GM03348 (cell line): Measurements from ENCODE around the gene TM9SF3.
"Not testable (repeated sequence)": the region's sequence is repeated elsewhere in the genome, so short reads cannot be mapped to it uniquely, and the experiment has no call there.

Experiments used
- DNase-seq: peaks from one replicate; pipeline ENCODE4 v3.0.0; 2012; ENCODE audit warnings: low spot score

The TM9SF3 gene

DNA sequence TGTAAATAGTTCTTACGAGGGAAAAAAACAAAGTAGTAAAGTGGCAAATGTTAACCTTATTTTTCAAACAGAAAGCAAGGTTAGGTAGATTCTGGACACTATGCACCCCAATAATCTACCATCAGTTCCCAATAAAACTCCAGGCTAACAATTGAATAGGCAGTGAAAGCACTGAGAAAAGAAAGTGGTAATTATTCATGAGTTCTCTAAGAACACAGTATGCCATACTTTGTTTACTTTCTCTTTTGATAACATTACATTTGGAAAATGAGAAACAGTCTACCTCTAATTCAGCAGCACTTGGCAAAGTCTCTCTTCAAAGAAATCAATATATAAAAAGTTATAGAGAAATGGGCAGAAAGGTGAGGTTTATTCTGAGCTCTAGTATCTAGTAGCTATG lies 18.4 kb downstream of the TM9SF3 start:
- DNase-seq: no peak

GRCh38 chr10:96565774-96566173 lies 21.0 kb downstream of the TM9SF3 start:
- peak; percentile 58 for DNase-seq

- peak; percentile 17 for DNase-seq
These were observed 25.6 kb downstream of the TM9SF3 start for GRCh38 chr10:96560966-96561887.

- DNase-seq: no peak
These were observed 26.3 kb downstream of the TM9SF3 start for GRCh38 chr10:96560489-96560888.

GRCh38 chr10:96556003-96556402 lies 30.8 kb downstream of the TM9SF3 start:
- DNase-seq: peak; percentile 9

GRCh38 chr10:96555330-96555729 lies 31.5 kb downstream of the TM9SF3 start:
- DNase-seq: no peak

GRCh38 chr10:96548589-96548988 lies 38.2 kb downstream of the TM9SF3 start:
- DNase-seq: no peak

DNA sequence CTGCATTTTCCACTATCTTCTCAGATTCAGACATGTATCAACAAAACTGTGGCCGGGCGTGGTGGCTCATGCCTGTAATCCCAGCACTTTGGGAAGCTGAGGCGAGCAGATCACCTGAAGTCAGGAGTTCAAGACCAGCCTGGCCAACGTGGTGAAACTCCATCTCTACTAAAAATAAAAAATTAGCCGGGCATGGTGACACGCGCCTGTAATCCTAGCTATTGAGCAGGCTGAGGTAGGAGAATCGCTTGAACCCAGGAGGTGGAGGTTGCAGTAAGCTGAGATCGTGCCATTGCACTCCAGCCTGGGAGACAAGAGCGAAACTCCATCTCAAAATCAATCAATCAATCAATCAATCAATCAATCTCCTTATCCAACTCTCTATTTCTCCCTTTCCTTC lies 41.3 kb downstream of the TM9SF3 start:
- DNase-seq: not testable (repeated sequence)

DNA sequence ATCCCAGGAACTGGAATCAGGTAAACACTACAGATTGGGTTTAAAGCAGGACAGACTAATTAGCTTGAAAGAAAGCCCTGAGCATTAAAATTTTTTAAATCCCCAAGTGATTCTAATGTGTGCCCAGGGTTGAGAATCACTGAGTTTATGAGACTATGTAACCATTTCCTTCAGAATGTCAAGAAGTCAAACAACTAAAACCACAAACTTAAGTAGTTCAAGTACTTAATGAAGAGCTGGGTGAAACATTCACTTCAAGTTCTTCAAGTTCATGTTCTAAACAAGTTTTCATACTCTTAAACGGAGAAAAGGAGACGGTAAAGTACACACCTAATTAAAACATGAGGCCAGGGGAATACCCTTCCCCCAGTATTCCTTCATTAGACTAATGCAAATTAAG lies 44.9 kb downstream of the TM9SF3 start:
- no peak for DNase-seq

- DNase-seq: no peak
These were observed 46.6 kb downstream of the TM9SF3 start for GRCh38 chr10:96540240-96540639.

GRCh38 chr10:96538683-96539082 lies 48.1 kb downstream of the TM9SF3 start:
- no peak for DNase-seq

GRCh38 chr10:96536129-96536528 lies 50.7 kb downstream of the TM9SF3 start:
- no peak for DNase-seq

DNA sequence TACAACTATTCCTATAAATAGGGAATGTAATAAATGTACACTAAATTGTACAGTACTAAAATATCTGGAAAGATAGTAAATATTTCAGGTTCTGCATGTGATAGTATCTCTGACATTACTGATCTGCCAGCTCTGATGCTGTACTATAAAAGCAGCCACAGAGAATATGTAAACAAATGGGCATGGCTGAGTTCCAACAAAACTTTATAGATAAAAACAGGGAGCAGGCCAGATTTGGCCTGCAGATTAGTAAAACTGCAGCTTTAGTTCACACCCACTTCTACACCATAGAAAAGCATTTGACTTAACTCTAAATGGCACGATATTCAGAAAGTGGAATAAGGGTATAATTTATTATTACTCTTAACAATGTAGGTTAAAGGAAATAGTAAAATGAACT lies 54.3 kb downstream of the TM9SF3 start:
- no peak for DNase-seq

DNA sequence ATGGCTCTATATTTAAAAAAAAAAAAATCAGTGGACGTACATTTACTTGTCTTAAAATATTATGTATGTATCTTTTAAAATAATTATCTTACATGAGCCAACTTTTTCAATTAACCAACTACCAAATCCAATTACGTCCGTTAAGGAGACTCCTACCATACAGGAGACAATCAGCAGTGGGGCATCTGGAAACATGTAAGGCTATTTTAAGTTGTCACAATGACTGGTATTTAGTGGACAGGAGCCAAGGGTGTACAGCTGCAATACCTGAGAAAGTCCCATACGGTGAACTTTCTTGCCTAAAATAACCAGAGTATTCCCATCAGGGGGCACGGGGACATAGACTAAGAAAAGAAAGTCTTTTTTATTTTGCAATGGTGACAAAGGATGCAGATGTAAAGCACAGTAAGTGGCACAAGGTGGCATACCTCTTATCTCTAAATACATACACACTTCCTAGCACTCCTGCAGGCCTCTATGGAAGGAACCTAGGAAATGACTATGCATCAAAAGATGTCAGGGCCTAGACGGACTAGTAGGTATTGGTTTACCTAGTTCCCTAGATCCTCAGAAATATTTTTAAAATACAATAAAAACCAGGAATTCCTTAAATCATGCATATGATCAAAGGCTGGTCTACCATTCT lies 57.1 kb downstream of the TM9SF3 start:
- DNase-seq: no peak

DNA sequence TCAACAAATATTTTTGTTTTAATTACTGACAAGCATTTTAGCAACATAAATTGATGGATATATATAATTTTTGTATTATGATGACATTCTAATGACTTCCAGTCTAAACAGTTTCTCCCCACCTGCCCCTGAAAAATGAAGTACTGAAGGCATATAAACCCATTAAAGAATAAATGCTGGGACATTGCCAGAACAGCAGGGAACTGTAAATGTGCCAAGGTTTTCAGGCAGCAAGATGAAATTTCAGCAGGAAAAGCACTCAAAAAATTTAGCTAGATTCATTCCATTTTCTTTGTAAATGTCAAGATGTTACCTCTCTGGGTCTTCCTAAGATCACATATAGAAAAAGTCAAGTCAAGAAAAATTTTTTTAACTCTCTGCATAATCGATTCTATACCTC lies 62.1 kb downstream of the TM9SF3 start:
- DNase-seq: no peak

GRCh38 chr10:96517284-96517683 lies 69.5 kb downstream of the TM9SF3 start:
- no peak for DNase-seq

GRCh38 chr10:96516337-96516736 lies 70.5 kb downstream of the TM9SF3 start:
- DNase-seq: no peak

GRCh38 chr10:96513698-96514561 lies 72.9 kb downstream of the TM9SF3 start, which contains the start of gene TLL2:
TLL2 (minus strand) TSS chr10:96513926; CDS start chr10:96513685, 241 bp downstream.
- DNase-seq: peak; percentile 96

DNA sequence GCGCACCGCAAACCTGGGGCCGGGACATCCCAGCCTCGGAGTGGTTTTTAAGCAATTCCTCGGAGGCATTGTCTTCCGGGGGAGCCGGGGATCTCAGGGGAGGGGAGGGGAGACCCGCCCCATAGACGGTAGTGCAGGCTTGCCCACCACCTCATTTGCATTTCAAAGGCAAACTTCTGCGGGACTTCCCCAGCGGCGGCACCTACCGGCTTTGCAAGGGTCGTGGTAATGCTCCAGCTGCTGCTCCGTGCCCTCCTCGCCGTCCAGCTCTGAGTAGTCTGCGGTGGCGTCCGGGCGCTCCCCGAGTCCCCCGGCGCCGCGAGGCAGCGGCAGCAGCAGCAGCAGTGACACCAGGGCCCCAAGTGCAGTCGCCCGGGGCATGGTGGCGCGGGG lies 73.5 kb downstream of the TM9SF3 start:
- no peak for DNase-seq

- DNase-seq: peak; percentile 64
These were observed 74.1 kb downstream of the TM9SF3 start for GRCh38 chr10:96512524-96513304.
